Left renal cortex interstitium (tissue), 4 donors: ENCODE measurements around the gene ASCC1. TPM values are rescaled to one million over a fixed set of nuclear protein-coding genes. Genes with fewer than 3 reads are reported as not detected.

Source experiments
- DNase-seq, 4 donors: peaks; one replicate each; pipeline ENCODE4 v3.0.0-alpha.2; 2013; ENCODE audit warnings: low read depth in 4 of 4, low spot score in 2 of 4, missing footprints in 1 of 4
- polyA plus RNA-seq, 4 donors: library from polyadenylated mRNA; unstranded; fragments of 120-200 nt; gene quantifications; one replicate each; pipeline ENCODE4 v1.2.1, GENCODE V29; 2013; ENCODE audit not compliant: insufficient read length in 4 of 4

The ASCC1 gene
- polyA plus RNA-seq, 4 donors: 34.8 to 46.0 (median 43.8) TPM

DNA sequence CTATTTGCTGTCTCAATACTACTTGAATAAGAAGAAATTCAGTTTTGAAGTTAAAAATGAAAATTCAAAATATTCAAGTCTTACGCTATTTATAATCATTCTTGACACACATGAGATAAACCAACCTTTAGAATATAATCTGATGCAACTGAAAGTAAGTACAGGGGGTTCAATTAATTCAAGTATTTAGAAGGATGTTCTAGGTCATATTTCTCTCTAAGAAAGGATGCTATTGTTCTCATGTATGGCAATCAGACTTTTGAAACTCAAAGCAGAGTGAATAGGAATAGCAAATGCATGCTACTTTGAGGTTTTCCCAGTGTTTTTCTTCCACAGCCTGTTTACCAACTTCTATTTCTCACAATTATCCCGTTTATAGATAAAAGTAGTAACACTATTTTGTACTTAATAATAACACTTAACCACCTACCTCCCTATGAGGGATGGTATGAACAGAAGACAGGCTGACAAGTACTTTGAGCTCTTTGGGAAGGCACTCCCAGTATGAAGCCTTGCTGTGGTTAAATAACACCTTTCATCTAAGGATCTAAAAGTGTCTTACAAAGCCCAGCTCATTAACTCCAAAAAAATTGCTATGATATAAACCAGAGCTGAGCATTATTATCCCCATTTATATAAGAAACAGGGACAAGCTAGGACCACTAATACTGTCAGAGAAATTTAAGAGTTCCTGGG, 109.8 kb downstream of the ASCC1 start:
- DNase-seq: no peak

- DNase-seq: no peak
Observed at GRCh38 chr10:72105710-72106109, 110.4 kb downstream of the ASCC1 start.

- DNase-seq: no peak
Observed at GRCh38 chr10:72105098-72105475, 111.0 kb downstream of the ASCC1 start.

- no peak for DNase-seq
Observed at GRCh38 chr10:72104472-72105097, 111.5 kb downstream of the ASCC1 start.

DNA sequence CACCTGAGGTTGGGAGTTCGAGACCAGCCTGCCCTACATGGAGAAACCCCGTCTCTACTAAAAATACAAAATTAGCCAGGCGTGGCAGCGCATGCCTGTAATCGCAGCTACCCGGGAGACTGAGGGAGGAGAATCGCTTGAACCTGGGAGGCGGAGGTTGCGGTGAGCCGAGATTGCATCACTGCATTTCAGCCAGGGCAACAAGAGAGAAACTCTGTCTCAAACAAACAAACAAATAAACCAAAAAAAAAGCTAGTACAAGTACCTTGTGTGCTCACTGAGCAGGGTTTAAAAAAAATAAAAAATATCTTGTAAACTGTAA, 116.5 kb downstream of the ASCC1 start:
- no peak for DNase-seq

- no peak for DNase-seq
Observed at GRCh38 chr10:72098836-72099599, 117.1 kb downstream of the ASCC1 start.

DNA sequence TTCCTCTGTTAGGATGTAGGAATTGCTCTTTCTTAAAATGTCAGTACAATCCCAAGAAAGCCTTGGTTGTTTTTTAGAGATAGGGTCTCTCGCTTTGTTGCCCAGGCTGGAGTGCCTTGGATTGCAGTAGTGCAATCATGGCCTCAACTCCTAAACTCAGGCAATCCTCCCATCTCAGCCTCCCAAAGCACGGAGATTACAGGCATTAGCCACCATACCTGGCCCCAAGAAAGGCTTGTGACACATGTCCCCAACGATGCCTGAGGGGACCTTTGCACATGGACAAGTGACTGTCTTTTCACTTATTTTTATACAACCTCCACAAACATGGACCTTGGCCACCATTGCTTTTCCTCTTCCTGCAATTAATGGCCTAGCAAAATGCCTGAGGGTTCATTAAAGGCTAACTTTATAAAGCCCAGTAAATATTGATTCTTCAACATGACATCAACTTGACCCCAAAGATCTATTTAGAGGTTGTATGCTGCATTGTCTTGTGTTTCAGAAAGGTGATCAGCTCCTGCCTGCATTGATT, 117.7 kb downstream of the ASCC1 start:
- no peak for DNase-seq

DNA sequence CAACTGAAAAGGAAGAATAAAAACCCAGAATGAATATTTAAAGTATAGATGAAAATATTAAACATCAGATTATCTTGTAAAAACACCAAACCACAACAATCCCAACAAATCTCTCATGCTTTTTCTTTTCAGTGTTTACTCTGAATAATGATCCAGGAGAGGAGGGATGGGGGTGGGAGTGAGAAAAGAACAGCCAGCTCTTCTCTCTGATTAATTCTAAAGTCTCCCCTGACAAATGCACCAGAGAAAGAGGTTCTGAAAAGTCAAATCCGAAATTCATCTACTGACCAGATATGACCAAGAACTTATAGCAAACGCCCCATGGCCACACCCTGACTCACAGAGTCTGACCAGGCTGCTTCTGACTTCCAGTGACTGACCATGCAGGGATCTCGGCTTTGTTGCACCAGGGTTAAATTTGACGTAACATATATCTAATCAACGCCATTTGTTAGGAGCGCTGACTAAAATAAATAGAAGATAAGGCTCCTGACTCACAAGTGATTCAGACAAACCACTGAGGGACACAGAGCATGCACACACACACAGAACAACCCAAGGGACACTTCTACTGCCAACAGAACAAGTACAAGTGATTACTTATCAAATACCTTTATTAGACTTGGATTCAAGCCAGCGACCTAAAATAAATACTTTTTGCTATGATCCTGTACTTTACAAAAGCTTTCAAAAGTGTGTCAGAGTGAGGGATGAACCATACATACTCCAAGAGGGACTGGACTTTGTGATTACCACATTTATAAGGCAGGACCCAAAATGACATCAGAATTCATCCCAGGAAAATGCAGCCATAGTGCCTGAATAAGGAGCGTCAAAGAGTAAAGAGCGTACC, 118.4 kb downstream of the ASCC1 start:
- DNase-seq: no peak

DNA sequence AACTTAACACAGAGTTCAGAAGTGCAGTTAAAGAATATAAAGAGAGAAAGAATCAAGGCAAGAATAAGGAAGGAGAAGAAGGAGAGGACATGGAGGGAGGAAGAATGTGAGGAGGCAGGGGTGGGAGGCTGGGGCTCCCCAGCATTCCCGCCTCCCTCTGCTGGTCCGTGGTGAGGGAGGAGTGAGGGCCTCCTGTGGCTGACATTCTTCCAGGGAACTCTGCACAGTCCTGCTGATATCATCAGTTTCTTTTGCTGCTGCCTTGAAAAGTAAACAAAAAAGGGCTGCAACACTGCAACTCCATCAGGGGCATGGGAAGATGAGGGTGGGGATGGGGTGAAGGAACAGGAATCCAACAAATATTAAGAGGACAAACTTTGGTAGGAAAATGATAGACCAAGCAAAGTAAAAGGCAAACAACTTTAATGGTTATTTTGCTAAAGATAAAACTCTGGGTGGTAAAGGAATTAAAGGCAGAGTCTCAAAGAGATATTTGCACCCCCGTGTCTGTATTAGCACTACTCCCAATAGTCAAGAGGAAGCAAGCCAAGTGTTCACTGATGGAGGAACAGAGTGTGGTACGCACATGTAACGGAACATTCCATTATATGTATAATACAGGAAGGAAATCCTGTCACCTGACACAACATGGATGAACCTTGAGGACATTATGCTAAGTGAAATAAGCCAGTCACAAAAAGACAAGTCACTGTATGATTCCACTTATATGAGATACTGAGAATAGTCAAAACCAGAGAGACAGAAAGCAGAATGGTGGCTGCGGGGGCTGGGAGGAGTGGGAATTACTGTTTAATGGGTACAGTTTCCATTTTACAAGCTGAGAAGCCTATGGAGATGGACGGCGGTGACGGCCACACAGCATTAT, 119.7 kb downstream of the ASCC1 start:
- DNase-seq: no peak

GRCh38 chr10:72095195-72095594, 120.9 kb downstream of the ASCC1 start:
- no peak for DNase-seq

- no peak for DNase-seq
Observed at GRCh38 chr10:72094574-72094973, 121.5 kb downstream of the ASCC1 start.

- no peak for DNase-seq
Observed at GRCh38 chr10:72093450-72093849, 122.6 kb downstream of the ASCC1 start.

DNA sequence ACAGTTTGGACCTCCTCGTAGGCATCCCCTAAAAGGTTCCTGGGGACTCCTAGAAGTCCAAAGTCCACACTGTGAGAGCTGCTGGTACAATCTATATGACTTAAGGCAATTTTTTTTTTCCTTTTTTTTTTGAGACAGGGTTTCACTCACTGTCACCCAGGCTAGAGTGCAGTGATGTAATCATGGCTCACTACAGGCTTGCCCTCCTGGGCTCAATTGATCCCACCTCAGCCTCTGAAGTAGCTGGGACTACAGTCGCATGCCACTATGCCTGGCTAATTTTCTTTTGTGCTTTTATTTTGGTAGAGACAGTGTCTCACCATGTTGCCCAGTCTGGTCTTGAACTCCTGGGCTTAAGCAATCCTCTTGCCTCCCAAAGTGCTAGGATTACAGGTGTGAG, 123.1 kb downstream of the ASCC1 start:
- DNase-seq: no peak

DNA sequence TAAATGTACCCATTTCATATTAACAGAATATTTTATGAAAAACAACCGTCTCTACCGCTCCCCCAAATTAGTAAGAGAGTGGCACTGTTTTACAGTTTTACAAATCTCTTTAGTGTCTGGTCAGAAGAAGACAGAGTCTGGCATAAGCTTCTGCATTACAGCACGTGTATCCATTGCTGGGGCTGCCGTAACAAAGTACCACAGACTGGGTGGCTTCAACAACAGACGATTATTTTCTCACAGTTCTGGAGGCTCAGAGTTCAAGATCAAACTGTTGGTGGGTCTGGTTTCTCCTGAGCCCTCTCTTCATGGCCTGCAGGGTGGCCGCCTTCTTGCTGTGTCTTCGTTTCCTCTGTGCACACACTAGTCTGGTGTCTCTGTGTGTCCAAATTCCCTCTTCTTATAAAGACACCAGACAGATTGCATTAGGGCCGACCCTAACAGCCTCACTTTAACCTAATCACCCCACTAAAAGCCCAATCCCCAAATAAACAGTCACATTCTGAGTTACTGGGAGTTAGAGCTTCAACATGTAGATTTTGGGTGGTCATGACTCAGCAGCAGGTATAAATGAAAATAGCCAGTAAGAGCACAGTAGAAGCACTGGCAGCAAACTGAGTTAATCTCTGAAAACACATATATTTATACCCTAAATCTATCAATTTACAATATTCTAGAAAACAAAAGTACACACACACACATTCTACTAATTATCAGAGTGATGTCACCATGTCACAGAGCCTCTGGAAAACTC, 123.7 kb downstream of the ASCC1 start:
- no peak for DNase-seq

DNA sequence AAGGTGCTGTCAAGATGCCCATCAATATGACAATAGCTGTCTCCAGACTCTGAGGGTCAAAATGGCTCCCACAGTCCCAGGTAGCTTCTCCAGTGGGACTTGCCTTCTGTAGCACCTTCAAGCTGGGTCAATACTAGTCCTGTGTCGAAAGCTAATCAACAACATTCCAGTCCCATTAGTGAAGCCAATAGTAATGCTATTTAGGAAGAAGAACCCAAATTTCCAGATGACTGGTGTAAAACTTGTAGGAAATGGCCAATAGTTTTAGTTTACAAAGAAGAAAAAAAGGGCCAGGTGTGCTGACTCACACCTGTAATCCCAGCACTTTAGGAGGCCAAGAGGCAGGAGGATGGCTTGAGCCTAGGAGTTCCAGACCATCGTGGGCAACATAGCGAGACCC, 125.8 kb downstream of the ASCC1 start:
- no peak for DNase-seq

GRCh38 chr10:72089618-72090017, 126.5 kb downstream of the ASCC1 start:
- DNase-seq: no peak

GRCh38 chr10:72088889-72089575, 127.0 kb downstream of the ASCC1 start:
- no peak for DNase-seq
